Fibroblast of skin of scalp (primary cell): ENCODE results near the gene IFNGR1. TPM values are rescaled to one million over a fixed set of nuclear protein-coding genes. Genes with fewer than 3 reads are reported as not detected.
"Not testable (repeated sequence)": the region's sequence is repeated elsewhere in the genome, so short reads cannot be mapped to it uniquely, and the experiment has no call there.

ENCODE experiments used
- DNase-seq: peaks from one replicate; pipeline ENCODE4 v3.0.0-alpha.2; 2013
- polyA plus RNA-seq, 2 experiments: library from polyadenylated mRNA; unstranded; fragments of 120-200 nt; gene quantifications; one replicate each; pipeline ENCODE4 v1.2.1, GENCODE V29; 2013; ENCODE audit not compliant: insufficient read length in 2 of 2

Gene IFNGR1
- 39.5 TPM for polyA plus RNA-seq (2013, experiment 1 of 2; ENCODE audit: insufficient read length)
- 47.9 TPM for polyA plus RNA-seq (2013, experiment 2 of 2; ENCODE audit: insufficient read length)

DNA sequence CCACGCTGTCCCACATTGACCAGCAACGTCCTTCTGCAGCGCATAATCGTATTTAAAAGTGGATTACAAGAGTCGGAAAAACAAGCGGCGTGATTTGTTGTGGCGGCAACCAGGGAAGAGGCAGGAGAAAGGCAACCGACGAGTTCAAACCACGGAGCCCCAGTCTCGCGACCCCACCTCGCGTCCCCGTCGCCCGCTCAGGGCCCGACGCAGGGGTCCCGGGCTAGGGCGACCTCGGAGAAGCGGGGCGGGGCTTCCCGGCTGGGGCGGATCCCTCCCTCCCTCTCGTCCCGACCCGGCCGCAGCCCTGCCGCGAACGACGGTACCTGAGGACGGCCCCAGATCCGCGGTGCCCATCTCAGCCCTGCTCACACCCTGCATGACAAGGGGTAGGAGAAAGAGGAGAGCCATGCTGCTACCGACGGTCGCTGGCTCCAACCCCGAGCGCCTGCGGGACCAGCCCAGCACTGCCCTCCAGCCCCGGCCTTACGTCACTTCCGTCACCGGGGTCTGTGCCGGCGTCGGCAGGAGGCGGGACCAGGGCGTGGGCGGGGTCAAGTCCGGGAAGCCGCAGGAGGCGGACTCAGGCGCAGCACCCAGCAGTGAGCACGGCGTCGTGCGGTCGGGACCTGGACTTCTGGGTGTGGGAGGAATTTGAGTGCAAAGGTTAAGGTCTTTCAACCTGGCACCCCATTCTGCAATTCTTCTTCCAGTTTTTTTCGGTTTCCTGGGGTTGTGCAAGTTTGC lies at the start of gene IFNGR1:
Gene IFNGR1 (minus strand): TSS at position 469 of the 747 bp plus-strand sequence. CDS start 58 bp downstream, at position 411.
- peak; percentile 91 for DNase-seq

- DNase-seq: no peak
Observed at GRCh38 chr6:137268911-137269310, 49.7 kb upstream of the IFNGR1 start.

DNA sequence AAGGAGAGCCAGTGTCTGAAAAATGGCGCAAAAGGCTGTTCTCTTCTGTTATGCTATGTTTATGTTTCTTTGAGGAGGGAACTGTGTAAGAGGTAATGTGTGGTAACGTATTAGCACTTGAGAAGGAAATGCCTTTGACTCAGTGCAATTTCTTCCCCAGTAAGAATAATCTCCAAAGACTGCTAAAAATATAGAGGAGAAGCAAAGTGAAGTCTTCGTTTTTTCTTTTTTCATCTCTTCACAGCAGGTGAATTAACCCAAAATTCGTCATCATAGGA lies 47.1 kb upstream of the IFNGR1 start:
- DNase-seq: no peak

- DNase-seq: no peak
Observed at GRCh38 chr6:137265561-137266308, 46.5 kb upstream of the IFNGR1 start.

GRCh38 chr6:137264311-137265075 lies 45.3 kb upstream of the IFNGR1 start:
- DNase-seq: peak; percentile 30

- DNase-seq: no peak
Observed at GRCh38 chr6:137261761-137262160, 42.6 kb upstream of the IFNGR1 start.

- peak; percentile 42 for DNase-seq
Observed at GRCh38 chr6:137261361-137261760, 42.2 kb upstream of the IFNGR1 start.

GRCh38 chr6:137260217-137260616 lies 41.0 kb upstream of the IFNGR1 start:
- DNase-seq: no peak

GRCh38 chr6:137259349-137259748 lies 40.2 kb upstream of the IFNGR1 start:
- DNase-seq: no peak

GRCh38 chr6:137258170-137258569 lies 39.0 kb upstream of the IFNGR1 start:
- peak; percentile 54 for DNase-seq

GRCh38 chr6:137256350-137257103 lies 37.3 kb upstream of the IFNGR1 start:
- DNase-seq: no peak

GRCh38 chr6:137254966-137255365 lies 35.8 kb upstream of the IFNGR1 start:
- DNase-seq: no peak

DNA sequence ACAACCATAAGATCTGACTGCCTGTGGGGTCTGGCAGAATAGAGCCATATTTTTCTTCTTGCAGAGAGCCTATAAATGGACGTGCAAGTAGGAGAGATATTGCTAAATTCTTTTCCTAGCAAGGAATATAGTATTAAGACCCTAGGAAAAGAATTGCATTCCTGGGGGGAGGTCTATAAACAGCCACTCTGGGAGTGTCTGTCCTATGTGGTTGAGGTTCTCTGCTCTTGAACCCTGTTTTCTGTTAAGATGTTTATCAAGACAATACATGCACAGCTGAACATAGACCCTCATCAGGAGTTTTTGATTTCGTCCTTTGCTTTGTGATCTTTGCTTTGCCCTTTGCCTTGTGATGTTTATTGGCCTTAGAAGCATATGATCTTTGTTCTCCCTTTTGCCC lies 35.2 kb upstream of the IFNGR1 start:
- DNase-seq: not testable (repeated sequence)

GRCh38 chr6:137248702-137249101 lies 29.5 kb upstream of the IFNGR1 start:
- no peak for DNase-seq

DNA sequence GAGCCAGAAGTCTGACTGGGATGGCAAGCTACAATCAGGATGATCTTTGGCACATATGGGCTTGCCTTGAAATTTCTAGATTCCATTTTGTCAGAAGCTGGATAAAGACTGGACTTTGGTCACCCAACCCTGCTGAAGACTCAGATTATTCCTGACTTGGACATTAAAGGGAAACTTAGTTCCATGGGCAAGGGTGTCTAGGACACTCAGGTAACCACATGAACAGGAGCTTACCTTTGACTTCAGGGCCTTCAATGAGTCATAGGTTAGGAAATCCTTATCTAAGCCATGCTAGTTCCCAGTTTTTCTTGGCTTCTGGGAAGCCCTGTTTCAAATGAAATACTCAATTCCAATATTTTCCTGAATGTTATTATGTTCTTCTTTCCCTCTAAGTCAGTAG lies 28.5 kb upstream of the IFNGR1 start:
- no peak for DNase-seq

- DNase-seq: no peak
Observed at GRCh38 chr6:137246791-137247202, 27.6 kb upstream of the IFNGR1 start.

DNA sequence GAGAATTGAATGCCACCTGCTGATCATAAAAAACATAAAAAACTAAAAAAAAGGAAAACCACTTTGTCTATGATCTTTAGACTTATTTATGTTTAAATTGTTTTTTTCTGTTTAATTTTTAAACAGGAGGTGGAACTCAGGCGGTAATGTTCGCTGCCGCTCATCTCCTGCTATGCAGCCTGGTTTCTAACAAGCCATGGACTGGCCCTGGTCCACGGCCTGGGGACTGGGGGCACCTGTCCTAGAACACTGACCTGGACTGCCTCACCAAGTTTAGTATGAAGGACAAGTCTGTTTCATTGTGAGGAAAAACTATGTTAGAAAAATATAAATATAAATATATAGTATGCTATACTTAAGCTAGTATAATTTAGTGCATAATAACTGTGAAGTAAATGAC lies 27.0 kb upstream of the IFNGR1 start:
- DNase-seq: no peak

DNA sequence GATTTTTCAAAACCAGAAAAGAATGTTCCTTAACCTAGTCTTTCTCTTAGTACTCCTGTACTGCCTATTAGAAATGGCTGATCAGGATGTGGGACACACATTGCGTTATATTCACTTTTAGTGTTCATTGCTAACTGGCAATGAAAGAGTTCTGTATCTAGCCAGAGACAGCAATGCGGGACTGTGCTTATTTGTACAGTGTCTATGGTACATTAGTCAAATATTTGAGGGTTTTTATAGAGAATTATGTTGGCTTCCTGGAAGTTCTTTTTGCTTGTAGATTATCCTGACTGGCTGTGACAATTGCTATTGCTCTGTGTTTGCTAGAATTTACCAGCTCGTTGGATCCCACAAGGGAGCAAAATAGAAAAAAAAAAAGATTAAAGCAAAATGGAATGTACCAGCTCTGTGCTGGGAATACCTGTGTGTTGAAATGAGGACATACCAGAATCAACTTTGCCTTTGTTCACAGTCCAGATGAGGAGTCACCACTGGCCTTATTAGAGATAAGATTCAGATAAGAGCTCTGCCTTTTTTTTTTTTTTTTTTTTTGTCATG lies 22.4 kb upstream of the IFNGR1 start:
- DNase-seq: peak; percentile 69

DNA sequence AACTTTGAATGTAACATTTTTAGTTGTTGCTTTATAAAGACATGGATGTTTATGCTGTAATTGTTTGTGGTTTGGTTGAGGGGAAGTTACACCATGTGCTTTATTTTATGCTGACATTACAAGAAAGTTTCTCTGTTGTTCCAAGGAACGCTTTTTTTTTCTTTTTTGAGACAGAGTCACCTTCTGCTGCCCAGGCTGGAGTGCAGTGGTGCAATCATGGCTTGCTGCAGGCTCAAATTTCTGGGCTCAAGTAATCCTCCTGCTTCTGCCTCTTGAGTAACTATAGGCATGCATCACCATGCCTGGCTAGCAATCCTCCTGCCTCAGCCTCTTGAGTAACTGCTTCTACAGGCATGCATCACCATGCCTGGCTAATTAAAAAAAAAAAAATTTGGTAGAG lies 21.0 kb upstream of the IFNGR1 start:
- peak; percentile 73 for DNase-seq

GRCh38 chr6:137237413-137238170 lies 18.4 kb upstream of the IFNGR1 start:
- DNase-seq: peak; percentile 89

DNA sequence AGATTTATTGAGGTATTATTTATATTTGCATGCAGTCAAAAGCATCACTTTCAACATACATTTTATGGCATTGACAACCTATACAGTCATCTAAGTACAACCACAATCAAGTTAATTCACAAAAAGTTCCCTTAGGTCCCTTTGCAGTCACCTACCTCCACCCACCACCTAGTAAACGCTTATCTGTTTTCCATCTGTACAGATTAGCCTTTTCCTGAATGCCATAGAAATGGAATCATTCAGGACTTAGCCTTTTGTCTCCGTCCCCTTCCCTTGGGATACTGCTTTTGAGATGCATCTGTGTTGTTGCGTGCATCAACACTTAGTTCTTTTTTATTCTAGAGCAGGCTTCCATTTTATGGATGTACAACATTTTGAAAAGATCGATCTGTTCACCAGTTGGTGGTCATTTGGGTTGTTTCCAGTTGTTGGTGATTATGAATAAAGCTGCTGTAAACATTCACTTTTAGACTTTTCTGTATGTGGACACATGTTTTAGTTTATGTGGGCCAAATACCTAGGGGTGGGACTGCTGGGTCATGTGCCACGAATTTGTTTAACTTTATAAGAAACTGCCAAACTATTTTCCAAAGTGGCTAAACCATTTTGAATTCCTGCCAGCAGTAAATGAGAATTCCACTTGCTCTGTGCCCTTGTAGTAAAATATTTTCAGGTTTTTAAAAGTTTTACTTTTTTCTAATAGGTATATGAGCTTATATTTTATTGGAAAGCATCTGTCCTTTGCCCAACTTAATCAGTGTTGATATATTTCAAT lies 17.6 kb upstream of the IFNGR1 start:
- DNase-seq: peak; percentile 53
